GM20000 (cell line): Measurements from ENCODE around the gene PCDHGA12.
"Not testable (repeated sequence)": the region's sequence is repeated elsewhere in the genome, so short reads cannot be mapped to it uniquely, and the experiment has no call there.

Source experiments
- DNase-seq: peaks from one replicate; pipeline ENCODE4 v3.0.0; 2012; ENCODE audit warnings: low spot score
- TF ChIP-seq, protein P1 (sequence below): IDR thresholded peaks from 2 replicates; pipeline ENCODE4 v1.5.1; 2012; ENCODE audit warnings: mild to moderate bottlenecking, control low read depth; ENCODE audit errors: extremely low read depth, missing control alignments

The PCDHGA12 gene

DNA sequence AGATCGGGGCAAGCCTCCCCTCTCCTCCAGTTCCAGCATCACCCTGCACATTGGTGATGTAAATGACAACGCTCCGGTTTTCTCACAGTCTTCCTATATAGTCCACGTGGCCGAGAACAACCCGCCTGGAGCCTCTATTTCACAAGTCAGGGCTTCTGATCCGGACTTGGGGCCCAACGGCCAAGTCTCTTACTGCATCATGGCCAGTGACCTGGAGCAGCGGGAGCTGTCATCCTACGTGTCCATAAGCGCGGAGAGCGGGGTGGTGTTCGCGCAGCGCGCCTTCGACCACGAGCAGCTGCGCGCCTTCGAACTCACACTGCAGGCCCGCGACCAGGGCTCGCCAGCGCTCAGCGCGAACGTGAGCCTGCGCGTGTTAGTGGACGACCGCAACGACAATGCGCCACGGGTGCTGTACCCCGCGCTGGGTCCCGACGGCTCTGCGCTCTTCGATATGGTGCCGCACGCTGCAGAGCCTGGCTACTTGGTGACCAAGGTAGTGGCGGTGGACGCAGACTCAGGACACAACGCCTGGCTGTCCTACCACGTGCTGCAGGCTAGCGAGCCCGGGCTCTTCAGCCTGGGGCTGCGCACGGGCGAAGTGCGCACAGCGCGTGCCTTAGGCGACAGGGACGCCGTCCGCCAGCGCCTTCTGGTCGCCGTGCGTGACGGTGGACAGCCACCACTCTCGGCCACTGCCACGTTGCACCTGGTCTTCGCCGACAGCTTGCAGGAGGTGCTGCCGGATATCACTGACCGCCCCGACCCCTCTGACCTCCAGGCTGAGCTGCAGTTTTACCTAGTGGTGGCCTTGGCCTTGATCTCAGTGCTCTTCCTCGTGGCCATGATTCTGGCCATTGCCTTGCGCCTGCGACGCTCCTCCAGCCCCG lies 40.9 kb upstream of the PCDHGA12 start:
- no peak for DNase-seq
- TF ChIP-seq, protein P1, sequence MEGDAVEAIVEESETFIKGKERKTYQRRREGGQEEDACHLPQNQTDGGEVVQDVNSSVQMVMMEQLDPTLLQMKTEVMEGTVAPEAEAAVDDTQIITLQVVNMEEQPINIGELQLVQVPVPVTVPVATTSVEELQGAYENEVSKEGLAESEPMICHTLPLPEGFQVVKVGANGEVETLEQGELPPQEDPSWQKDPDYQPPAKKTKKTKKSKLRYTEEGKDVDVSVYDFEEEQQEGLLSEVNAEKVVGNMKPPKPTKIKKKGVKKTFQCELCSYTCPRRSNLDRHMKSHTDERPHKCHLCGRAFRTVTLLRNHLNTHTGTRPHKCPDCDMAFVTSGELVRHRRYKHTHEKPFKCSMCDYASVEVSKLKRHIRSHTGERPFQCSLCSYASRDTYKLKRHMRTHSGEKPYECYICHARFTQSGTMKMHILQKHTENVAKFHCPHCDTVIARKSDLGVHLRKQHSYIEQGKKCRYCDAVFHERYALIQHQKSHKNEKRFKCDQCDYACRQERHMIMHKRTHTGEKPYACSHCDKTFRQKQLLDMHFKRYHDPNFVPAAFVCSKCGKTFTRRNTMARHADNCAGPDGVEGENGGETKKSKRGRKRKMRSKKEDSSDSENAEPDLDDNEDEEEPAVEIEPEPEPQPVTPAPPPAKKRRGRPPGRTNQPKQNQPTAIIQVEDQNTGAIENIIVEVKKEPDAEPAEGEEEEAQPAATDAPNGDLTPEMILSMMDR: no peak

DNA sequence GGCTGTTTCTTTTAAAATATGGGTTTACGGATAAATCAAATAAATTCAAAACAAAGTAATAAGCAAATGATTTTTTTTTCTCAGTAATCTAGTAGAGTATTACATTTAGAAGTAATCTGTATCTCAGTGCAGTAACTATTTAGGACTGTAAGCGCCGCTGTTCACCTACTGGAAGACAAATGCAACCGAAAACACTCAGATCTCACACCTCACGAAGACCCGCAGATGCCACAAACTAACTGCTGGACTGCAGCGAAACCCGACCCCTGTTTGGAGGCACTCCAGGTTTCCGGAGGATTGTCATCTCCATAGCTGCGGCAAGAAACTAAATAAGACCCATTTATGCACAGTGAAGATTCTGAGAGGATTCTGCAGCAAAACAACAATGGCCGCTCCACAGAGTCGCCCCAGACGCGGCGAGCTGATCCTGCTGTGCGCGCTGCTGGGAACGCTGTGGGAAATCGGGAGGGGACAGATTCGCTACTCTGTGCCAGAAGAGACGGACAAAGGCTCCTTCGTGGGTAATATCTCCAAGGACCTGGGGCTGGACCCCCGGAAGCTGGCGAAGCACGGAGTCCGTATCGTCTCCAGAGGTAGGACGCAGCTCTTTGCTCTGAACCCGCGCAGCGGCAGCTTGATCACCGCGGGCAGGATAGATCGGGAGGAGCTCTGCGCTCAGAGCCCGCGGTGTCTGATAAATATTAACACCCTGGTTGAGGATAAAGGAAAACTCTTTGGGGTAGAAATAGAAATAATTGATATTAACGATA lies 37.7 kb upstream of the PCDHGA12 start, which contains the start of gene PCDHGA8:
Gene PCDHGA8 (plus strand): TSS at position 205 of the 770 bp plus-strand sequence. CDS start 181 bp downstream, at position 386.
- TF ChIP-seq, protein P1: no peak
- no peak for DNase-seq

DNA sequence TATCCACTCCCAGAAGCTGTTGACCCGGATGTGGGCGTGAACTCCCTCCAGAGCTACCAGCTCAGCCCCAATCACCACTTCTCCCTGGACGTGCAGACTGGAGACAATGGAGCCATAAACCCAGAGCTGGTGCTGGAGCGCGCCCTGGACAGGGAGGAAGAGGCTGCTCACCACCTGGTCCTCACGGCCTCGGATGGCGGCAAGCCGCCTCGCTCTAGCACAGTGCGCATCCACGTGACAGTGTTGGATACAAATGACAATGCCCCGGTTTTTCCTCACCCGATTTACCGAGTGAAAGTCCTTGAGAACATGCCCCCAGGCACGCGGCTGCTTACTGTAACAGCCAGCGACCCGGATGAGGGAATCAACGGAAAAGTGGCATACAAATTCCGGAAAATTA lies 37.0 kb upstream of the PCDHGA12 start:
- no peak for DNase-seq
- TF ChIP-seq, protein P1: no peak

DNA sequence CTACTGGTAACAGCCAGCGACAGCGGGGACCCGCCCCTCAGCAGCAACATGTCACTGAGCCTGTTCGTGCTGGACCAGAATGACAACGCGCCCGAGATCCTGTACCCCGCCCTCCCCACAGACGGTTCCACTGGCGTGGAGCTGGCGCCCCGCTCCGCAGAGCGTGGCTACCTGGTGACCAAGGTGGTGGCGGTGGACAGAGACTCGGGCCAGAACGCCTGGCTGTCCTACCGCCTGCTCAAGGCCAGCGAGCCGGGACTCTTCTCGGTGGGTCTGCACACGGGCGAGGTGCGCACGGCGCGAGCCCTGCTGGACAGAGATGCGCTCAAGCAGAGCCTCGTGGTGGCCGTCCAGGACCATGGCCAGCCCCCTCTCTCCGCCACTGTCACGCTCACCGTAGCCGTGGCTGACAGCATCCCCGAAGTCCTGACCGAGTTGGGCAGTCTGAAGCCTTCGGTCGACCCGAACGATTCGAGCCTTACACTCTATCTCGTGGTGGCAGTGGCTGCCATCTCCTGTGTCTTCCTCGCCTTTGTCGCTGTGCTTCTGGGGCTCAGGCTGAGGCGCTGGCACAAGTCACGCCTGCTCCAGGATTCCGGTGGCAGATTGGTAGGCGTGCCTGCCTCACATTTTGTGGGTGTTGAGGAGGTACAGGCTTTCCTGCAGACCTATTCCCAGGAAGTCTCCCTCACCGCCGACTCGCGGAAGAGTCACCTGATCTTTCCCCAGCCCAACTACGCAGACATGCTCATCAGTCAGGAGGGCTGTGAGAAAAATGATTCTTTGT lies 35.7 kb upstream of the PCDHGA12 start:
- DNase-seq: not testable (repeated sequence)

DNA sequence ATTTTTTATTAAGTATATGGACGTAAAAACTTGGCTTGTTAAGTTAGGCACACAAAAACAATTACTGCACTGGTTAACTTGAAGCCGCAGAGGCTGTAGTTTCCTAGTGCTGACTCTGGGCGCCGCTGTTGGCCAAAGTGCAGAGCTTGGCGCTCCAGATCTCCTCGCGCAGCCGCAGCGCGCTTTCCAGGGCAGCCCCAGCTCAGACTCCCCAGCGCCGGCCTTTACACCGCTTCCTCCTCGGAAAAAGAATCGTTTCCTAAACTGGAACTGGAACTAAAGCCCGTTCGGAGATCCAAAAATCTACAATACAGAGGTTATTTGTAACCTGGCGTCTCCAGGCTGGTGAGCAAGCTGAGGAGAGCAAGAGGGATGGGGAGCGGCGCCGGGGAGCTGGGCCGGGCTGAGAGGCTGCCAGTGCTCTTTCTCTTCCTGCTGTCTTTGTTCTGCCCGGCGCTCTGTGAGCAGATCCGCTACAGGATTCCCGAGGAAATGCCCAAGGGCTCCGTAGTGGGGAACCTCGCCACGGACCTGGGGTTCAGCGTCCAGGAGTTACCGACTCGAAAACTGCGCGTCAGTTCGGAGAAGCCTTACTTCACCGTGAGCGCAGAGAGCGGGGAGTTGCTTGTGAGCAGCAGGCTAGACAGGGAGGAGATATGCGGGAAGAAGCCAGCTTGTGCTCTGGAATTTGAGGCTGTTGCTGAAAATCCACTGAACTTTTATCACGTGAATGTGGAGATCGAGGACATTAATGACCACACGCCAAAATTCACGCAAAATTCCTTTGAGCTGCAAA lies 32.4 kb upstream of the PCDHGA12 start, which contains the start of gene PCDHGB5:
Gene PCDHGB5 (plus strand): TSS at position 192 of the 796 bp plus-strand sequence. CDS start 181 bp downstream, at position 373.
- TF ChIP-seq, protein P1: peak; percentile 62
- peak; percentile 81 for DNase-seq

DNA sequence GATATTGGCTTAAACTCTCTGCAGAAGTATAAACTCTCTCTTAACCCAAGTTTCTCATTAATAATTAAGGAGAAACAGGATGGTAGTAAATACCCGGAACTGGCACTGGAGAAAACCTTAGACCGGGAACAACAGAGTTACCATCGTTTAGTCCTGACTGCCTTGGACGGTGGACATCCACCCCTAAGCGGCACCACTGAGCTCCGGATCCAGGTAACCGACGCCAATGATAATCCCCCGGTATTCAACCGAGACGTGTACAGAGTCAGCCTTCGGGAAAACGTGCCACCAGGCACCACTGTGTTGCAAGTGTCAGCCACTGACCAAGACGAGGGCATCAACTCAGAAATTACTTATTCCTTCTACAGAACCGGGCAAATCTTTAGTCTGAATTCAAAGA lies 31.7 kb upstream of the PCDHGA12 start:
- DNase-seq: no peak
- TF ChIP-seq, protein P1: no peak
